ENCODE results near the gene DTX2.
"Not testable (repeated sequence)": the region's sequence is repeated elsewhere in the genome, so short reads cannot be mapped to it uniquely, and the experiment has no call there.

DTX2 gene

DNA sequence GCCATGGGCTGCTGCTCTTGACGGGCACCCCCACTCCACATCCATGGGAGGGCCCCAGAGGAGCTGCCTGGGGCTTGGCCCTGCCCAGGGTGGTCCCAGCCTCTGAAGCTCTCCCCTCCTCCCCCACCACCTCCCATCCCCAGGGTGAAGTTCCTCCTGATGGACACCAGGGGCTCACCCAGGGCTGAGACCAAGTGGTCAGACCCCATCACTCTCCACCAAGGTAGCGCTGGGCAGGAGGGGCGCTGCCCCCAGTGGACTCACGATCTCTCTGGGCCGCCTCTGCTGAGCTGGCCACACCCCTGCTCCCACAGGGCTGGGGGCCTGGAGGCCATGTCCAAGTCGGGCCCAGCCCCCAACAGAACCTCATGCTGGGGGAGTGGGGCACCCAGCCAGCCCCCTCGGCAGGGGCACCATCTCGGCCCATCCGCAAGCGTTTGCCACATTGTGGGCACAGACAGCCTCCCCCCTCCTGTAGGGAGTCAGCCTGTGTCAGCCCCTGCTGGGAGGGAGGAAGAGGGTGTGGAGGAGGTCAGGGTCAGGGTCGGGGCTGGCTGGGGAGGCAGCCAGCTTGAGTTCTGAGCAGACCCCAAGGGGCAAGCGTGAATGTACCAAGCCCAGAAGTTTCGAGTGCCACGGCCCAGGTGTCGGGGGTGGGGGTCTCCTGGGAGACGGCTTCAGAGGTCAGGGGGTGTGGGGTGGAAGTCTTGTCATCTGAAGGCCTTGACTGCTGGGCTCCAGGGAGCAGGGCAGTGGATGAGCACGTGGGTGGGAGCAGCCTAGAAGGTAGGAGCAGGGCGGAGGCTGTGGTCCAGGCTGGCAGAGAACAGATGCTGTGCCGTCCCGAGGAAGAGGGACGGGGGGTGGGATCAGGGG lies 51.7 kb downstream of the DTX2 start:
- Mint-ChIP-seq H3K9me3 (no peaks in the 10 kb centered on the region), H3K4me3 (no peak overlapping the region), H3K27ac (no peak overlapping the region), H3K27me3 (no peaks in the 10 kb centered on the region), H3K36me3 (ENCODE audit: low read depth) (no peaks in the 10 kb centered on the region), H3K4me1 (ENCODE audit: low read depth) (no peaks in the 10 kb centered on the region)

DNA sequence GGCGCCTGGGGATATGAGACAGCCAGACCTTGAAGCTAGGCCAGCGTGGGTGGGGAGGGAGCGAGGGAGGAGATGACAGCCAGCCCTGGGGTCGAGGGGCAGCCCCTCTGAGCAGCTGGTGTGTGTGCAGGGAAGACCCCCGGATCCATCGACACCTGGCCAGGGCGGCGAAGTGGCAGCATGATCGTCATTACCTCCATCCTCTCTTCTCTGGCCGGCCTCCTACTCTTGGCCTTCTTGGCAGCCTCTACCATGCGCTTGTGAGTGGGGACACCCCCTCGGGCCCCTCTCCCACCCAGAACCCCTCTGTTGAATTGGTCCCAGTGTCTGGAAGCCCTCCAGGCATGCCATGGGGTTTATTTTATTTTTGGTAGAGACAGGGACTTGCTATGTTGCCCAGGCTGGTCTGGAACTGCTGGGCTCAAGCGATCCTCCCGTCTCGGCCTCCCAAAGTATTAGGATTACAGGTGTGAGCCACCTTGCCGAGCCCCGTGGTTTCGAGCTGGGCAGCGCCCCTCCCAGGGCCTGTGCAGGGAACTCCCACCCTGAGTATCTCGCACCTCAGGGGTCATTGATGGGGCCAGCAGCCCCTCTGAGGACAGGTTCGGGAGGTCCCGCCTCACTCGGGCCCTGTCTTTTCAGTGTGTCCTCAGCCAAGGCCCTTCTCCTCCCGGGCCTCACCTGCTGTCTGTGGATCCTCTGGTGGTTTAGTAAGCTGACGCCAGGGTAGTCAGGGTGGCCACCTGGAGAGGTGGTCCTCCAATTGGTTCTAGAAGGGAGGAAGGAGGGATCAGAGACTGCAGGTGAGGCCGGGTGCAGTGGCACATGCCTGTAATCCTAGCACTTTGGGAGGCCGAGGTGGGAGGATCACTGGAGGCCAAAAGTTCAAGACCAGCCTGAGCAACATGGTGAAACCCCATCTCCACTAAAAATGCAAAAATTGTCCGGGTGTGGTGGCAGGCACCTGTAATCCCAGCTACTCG lies 52.6 kb downstream of the DTX2 start:
- no peak overlapping the region for H3K4me3 Mint-ChIP-seq
- no peak overlapping the region for H3K27ac Mint-ChIP-seq
- H3K4me1 Mint-ChIP-seq (ENCODE audit: low read depth), result no peaks in the 10 kb centered on the region

DNA sequence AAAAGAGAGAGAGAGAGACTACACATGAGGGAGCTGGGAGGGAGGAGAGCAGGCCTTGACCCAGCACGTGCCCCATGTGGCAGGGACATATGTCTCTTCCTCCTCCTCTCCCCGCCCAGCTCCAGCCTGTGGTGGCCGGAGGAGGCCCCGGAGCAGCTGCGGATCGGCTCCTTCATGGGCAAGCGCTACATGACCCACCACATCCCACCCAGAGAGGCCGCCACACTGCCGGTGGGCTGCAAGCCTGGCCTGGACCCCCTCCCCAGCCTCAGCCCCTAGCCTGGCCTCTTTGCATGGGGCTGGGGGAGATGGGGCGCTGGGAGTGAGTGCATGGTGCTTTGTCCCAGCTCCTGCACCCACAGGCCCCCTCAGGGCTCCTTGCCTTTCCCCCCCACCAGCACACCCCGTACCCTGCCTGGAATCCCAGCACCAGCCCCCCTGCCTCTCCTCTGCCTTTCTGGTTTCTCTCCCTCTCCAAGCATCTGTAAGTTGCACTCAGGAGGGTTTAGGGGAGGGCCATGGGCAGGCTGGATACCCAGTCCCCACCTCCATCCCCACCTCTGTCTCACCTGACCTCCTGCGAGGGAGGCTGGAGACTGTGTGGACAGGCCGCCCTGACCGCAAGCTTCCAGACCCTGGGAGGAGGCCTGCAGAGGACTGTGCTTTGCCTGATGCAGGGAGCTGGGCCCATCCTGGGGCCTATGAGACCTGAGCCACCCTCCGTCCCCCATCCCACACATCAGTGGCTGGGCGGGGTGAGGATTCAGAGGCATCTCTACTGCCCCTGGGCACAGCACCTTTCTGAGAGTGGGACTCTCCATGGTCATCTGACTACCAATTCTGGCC lies 53.6 kb downstream of the DTX2 start:
- Mint-ChIP-seq H3K36me3 (ENCODE audit: low read depth) (no peaks in the 10 kb centered on the region), H3K27ac (no peak overlapping the region), H3K27me3 (no peaks in the 10 kb centered on the region), H3K4me1 (ENCODE audit: low read depth) (no peaks in the 10 kb centered on the region), H3K4me3 (no peak overlapping the region), H3K9me3 (no peaks in the 10 kb centered on the region)

More for the DNA sequence above, 52.6 kb downstream of the DTX2 start:
- Mint-ChIP-seq H3K9me3 (no peaks in the 10 kb centered on the region), H3K27me3 (no peaks in the 10 kb centered on the region), H3K36me3 (ENCODE audit: low read depth) (no peaks in the 10 kb centered on the region)

DNA sequence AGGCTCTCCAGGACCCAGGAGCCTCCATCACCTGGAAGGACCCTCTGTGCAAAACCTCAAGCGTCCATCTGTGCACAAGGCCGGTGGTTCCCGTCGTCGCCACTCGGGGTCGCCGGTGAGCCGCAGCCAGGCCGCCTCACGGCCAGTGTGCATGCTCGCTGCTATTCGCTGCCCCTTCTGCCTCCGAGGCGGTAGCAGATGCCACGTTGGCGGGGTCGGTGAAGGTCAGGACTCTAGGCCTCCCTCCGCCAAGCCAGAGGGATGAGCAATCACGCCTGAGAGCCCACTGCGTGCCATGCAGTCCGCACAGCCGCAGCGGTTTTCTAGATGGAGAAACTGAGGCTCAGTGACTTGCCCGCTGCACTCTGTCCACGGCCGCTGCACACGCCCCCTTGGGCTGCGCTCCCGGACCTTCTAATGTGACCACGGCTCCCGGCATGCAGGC lies 54.5 kb downstream of the DTX2 start:
- H3K9me3 Mint-ChIP-seq, result no peaks in the 10 kb centered on the region
- H3K4me1 Mint-ChIP-seq (ENCODE audit: low read depth), result no peaks in the 10 kb centered on the region
- H3K36me3 Mint-ChIP-seq (ENCODE audit: low read depth), result no peaks in the 10 kb centered on the region
- no peak overlapping the region for H3K4me3 Mint-ChIP-seq
- H3K27ac Mint-ChIP-seq, result no peak overlapping the region
- H3K27me3 Mint-ChIP-seq, result no peaks in the 10 kb centered on the region

DNA sequence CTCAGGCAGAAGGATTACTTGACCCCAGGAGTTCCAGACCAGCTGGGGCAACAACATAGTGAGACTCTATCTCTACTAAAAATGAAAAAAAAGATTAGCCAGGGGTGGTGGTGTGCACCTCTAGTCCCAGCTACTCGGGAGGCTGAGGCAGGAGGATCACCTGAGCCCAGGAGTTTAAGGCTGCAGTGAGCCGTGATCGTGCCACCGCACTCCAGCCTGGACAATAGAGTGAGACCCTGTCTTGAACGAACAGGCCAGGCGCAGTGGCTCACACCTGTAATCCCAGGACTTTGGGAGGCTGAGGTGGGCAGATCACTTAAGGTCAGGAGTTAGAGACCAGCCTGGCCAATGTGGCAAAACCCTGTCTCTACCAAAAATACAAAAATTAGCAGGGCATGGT lies 55.4 kb downstream of the DTX2 start:
- H3K27ac Mint-ChIP-seq; H3K4me1 Mint-ChIP-seq (ENCODE audit: low read depth); H3K4me3 Mint-ChIP-seq; H3K27me3 Mint-ChIP-seq; H3K36me3 Mint-ChIP-seq (ENCODE audit: low read depth); H3K9me3 Mint-ChIP-seq: not testable (repeated sequence)

DNA sequence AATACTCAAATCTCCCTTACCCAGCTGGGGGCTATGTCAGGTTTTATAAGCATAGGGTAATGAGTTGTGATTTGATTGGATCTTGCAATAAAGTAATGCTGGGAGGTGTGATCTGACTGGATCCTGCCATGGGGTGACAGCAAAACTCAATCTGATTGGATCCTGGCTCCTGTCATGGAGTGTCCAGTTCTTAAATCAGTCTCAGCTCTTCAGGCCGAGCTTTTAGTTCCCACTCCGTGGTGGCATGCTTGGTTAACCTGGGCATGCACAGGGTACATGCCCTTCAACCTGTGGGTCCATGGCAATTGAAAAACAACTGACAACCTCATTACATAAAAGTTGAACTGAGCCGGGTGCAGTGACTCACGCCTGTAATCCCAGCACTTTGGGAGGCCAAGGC lies 64.7 kb downstream of the DTX2 start:
- not testable (repeated sequence) for H3K27ac Mint-ChIP-seq; H3K27me3 Mint-ChIP-seq; H3K36me3 Mint-ChIP-seq (ENCODE audit: low read depth); H3K4me3 Mint-ChIP-seq; H3K4me1 Mint-ChIP-seq (ENCODE audit: low read depth); H3K9me3 Mint-ChIP-seq

DNA sequence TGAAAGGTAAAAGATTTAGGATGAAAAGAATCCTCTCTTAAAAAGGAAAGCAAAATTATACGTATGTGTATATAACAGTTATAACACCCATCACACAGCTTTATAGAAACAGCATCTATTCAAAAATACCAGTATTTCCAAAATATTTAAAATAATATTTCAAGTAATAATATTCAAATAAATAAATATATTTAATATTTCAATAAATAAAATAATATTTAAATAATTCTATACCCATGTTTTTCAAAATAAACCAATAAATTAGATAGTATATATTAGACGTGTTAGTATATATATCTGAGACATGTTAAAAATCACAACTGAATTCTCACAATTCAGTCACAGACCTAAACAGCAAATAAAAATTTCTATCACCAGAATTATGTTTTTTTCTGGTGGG lies 70.1 kb downstream of the DTX2 start:
- H3K27ac Mint-ChIP-seq; H3K27me3 Mint-ChIP-seq; H3K4me1 Mint-ChIP-seq (ENCODE audit: low read depth): not testable (repeated sequence)

DNA sequence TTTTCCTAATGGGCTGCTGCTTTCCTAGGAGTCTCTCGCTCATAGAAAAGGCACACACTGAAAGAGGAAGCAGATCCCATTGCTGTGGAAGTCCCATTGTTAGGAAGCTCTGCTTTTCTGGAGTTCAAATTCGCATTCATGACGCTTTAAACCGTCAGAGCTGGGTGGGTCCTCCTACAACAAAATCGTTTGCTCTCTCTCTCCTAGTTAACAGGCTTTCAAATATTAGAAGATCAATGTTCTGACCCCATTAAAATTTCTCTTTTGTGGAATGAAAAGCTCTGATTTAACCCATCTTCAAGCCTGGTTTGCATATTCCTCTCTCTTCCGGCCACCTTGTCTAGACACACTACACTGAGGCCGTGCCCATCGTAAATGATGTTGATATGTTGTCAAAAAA lies 81.7 kb downstream of the DTX2 start, which contains the start of gene SPDYE16:
Gene SPDYE16, minus strand, starts transcription at position 101 of the 400 bp plus-strand sequence. CDS start 1,838 bp downstream, outside the sequence.
- not testable (repeated sequence) for H3K27me3 Mint-ChIP-seq; H3K4me1 Mint-ChIP-seq (ENCODE audit: low read depth); H3K27ac Mint-ChIP-seq; H3K4me3 Mint-ChIP-seq; H3K9me3 Mint-ChIP-seq; H3K36me3 Mint-ChIP-seq (ENCODE audit: low read depth)

More for the DNA sequence above, 70.1 kb downstream of the DTX2 start:
- not testable (repeated sequence) for H3K4me3 Mint-ChIP-seq; H3K36me3 Mint-ChIP-seq (ENCODE audit: low read depth); H3K9me3 Mint-ChIP-seq

DNA sequence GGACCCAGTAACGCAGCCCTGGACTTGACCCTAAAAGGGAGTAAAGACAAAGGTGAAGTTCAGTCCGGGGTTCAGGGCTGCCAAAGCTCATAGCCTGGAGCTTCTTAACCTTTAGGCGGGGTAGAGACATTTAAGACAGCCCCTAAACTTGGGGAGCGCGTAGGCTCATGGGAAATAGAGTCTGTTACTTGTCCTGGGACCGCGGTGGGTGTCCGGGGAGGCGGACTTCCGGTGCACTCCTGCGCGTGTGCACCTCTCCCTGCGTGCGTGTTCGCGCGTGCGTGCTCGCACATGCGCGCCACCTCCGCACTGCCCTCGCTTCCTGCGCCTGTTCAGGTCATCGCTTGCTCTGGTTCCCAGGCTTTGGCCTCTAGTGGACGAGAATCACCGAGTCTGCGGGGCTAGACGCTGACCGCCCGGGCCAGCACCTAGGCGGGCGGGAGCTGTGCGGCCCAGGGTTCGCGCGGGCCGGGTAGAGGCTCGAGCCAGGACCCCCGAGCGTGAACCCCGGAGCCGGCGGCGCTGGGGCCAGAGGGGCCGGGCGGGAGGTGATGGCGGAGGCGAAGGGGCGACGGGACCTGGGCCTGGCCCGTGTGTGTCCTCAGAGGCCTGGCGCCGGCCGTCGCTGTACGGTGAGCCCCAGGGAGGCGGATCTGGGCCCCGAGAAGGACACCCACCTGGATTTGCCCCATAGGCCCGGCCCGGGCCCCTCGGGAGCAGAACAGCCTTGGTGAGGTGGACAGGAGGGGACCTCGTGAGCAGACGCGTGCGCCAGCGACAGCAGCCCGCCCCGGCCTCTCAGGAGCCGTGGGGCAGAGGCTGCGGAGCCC lies 87.7 kb downstream of the DTX2 start:
- H3K27me3 Mint-ChIP-seq, H3K9me3 Mint-ChIP-seq: not testable (repeated sequence)
- peak overlapping the region; percentile 90 for H3K27ac Mint-ChIP-seq
- H3K4me3 Mint-ChIP-seq, result peak overlapping the region; percentile 92
- H3K4me1 Mint-ChIP-seq (ENCODE audit: low read depth), result peaks cover 28% of the 10 kb centered on the region
- H3K36me3 Mint-ChIP-seq (ENCODE audit: low read depth), result peaks cover 24% of the 10 kb centered on the region

DNA sequence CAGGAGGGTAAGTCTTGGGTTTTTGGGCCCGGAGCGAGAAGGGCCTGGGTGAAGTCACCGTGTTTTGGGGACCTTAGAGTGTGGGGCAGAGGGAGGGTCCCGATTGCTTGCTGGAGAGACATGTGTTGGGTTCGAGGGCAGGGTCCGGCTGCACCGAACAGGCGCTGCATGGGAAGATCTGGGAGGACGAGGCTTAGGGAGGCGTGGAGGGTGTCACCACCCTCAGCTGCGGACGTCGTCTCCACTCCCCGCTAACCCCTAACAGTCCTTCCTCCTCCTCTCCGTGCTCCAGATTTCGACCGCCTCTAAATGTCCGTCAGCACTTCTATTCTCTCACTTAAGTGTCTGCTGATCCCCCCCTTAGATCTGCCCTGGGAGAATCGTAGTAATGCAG lies 88.3 kb downstream of the DTX2 start:
- peaks cover 31% of the 10 kb centered on the region for H3K4me1 Mint-ChIP-seq (ENCODE audit: low read depth)
- peak overlapping the region; percentile 90 for H3K27ac Mint-ChIP-seq
- not testable (repeated sequence) for H3K9me3 Mint-ChIP-seq, H3K27me3 Mint-ChIP-seq
- peak overlapping the region; percentile 92 for H3K4me3 Mint-ChIP-seq
- H3K36me3 Mint-ChIP-seq (ENCODE audit: low read depth), result peaks cover 27% of the 10 kb centered on the region

DNA sequence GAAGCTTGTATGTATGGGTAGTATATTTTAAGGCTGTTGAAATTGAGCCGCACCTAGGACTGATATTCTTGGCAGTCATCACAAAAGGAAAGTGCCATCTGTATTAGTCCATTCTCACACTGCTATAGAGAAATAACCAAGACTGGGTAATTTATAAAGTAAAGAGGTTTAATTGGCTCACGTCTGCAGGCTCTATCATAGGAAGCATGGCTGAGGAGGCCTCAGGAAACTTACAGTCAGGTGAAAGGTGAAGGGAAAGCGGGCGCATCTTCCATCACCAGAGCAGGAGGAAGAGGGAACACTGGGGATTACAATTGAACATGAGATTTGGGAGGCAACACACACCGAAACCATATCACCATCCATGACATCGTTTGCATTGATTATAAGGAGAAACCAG lies 90.5 kb downstream of the DTX2 start:
- Mint-ChIP-seq H3K4me1 (ENCODE audit: low read depth) (peaks cover 38% of the 10 kb centered on the region), H3K36me3 (ENCODE audit: low read depth) (peaks cover 37% of the 10 kb centered on the region), H3K4me3 (peak overlapping the region; percentile 35)
- not testable (repeated sequence) for H3K27me3 Mint-ChIP-seq, H3K27ac Mint-ChIP-seq, H3K9me3 Mint-ChIP-seq
